ENCODE data around the gene EAF2.

DNA sequence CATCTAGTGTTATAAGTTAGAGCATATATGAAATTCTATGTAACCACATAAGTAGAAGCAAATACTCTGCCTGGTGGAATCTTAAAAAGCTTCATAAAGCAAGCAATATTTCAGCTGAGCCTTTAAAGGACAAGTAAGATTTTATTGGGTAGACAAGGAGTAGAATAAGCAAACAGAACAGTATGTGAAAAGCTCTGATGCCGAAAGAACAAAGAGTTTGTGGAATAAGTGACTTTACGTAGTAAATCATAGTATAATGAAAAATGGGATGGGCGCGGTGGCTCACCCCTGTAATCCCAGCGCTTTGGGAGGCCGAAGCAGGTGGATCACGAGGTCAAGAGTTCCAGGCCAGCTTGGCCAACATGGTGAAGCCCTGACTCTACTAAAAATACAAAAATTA lies 9.9 kb downstream of the EAF2 start:
- TF ChIP-seq, protein P1, sequence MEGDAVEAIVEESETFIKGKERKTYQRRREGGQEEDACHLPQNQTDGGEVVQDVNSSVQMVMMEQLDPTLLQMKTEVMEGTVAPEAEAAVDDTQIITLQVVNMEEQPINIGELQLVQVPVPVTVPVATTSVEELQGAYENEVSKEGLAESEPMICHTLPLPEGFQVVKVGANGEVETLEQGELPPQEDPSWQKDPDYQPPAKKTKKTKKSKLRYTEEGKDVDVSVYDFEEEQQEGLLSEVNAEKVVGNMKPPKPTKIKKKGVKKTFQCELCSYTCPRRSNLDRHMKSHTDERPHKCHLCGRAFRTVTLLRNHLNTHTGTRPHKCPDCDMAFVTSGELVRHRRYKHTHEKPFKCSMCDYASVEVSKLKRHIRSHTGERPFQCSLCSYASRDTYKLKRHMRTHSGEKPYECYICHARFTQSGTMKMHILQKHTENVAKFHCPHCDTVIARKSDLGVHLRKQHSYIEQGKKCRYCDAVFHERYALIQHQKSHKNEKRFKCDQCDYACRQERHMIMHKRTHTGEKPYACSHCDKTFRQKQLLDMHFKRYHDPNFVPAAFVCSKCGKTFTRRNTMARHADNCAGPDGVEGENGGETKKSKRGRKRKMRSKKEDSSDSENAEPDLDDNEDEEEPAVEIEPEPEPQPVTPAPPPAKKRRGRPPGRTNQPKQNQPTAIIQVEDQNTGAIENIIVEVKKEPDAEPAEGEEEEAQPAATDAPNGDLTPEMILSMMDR (IDR thresholded peaks at IDR 0.05), result no peak
- no peak for TF ChIP-seq POLR2A (IDR thresholded peaks at IDR 0.05)

All from Peyer's patch (tissue), 4 donors.